HCT116 (cell line): Measurements from ENCODE around the gene RENBP. TPM values are rescaled to one million over a fixed set of nuclear protein-coding genes. Genes with fewer than 3 reads are reported as not detected.

Experiments used
- ATAC-seq: fragments of 200-7000 bp; cut with Tn5 transposase; 2 replicates; pipeline ENCODE4 v1.9.1; 2020; ENCODE audit warnings: mild to moderate bottlenecking, moderate library complexity
- BruUV-seq: library from RNA; stranded (reverse); fragments of 400-500 nt; replicated peaks from 2 replicates; lab custom pipeline; 2021; lab: Mats Ljungman, UMichigan
- CTCF ChIA-PET: fragments of 300-600 bp; sonication (Branson Sonifier 250); formaldehyde crosslinking; loops from one replicate; lab custom pipeline; 2021; ENCODE audit warnings: antibody characterized with exemption; lab: Charles Lee
- POLR2A ChIA-PET: fragments of 300-600, 350-600 bp; sonication (Branson Sonifier 250); formaldehyde crosslinking; loops from one replicate; lab custom pipeline; 2021; ENCODE audit warnings: antibody characterized with exemption; lab: Charles Lee
- RAD21 ChIA-PET, 2 experiments: fragments of 300-600 bp; sonication (Branson Sonifier 250); formaldehyde crosslinking; loops; one replicate each; lab custom pipeline; 2023; ENCODE audit warnings: low total read pairs in 2 of 2; ENCODE audit not compliant: uncharacterized antibody in 2 of 2, unreplicated experiment in 2 of 2, low non-redundant PET in 1 of 2; lab: Charles Lee
- DNase-seq: peaks from one replicate; pipeline ENCODE4 v3.0.0-alpha.2; 2010; ENCODE audit warnings: low read depth, low spot score
- H2AFZ ChIP-seq: fragments of 200-600 bp; shearing (Covaris generic), sonication (generic); 2 replicates; pipeline ENCODE4 v1.6.1; 2017; ENCODE audit warnings: low read depth, mixed run types, mixed read lengths, antibody characterized with exemption, low read length; ENCODE audit not compliant: poor library complexity, severe bottlenecking
- H3K27ac ChIP-seq: 2 replicates; pipeline ENCODE4 v1.5.1; 2012; ENCODE audit warnings: low read depth, low read length
- H3K27me3 ChIP-seq: fragments of 200-600 bp; sonication (generic); 2 replicates; pipeline ENCODE4 v1.6.1; 2016; ENCODE audit warnings: mixed run types, low read length, mixed read lengths; ENCODE audit not compliant: insufficient read depth
- H3K36me3 ChIP-seq, 2 experiments: fragments of 200-500 bp in 1 of 2; fragments of 200-600 bp in 1 of 2; sonication (Bioruptor generic) in 1 of 2; sonication (generic) in 1 of 2; 2 replicates each; pipeline versions ENCODE4 v1.5.1 to v1.6.1; 2014 to 2016; ENCODE audit warnings: low read length in 2 of 2, inconsistent platforms in 1 of 2, mixed read lengths in 1 of 2, mixed run types in 1 of 2; ENCODE audit not compliant: insufficient read depth in 2 of 2, control insufficient read depth in 1 of 2
- H3K4me1 ChIP-seq, 2 experiments: fragments of 200-600 bp in 1 of 2; sonication (generic) in 1 of 2; 2 replicates each; pipeline versions ENCODE4 v1.5.1 to v1.6.1; 2012 to 2017; ENCODE audit warnings: low read length in 2 of 2, inconsistent platforms in 1 of 2, mild to moderate bottlenecking in 1 of 2, mixed read lengths in 1 of 2, mixed run types in 1 of 2, moderate library complexity in 1 of 2; ENCODE audit not compliant: insufficient read depth in 2 of 2, control insufficient read depth in 1 of 2
- H3K4me2 ChIP-seq: fragments of 200-600 bp; sonication (generic); 2 replicates; pipeline ENCODE4 v1.6.1; 2017; ENCODE audit warnings: mixed run types, low read length, mixed read lengths
- H3K4me3 ChIP-seq, 2 experiments: fragments of 200-600 bp in 1 of 2; sonication (generic) in 1 of 2; replicated peaks in 1 of 2; 2 replicates each; pipeline ENCODE4 v1.5.1; 2011 to 2016; ENCODE audit warnings: low read length in 2 of 2, control low read depth in 1 of 2, low read depth in 1 of 2, mild to moderate bottlenecking in 1 of 2, mixed read lengths in 1 of 2, mixed run types in 1 of 2
- H3K79me2 ChIP-seq: fragments of 200-600 bp; sonication (generic); 2 replicates; pipeline ENCODE4 v1.6.1; 2017; ENCODE audit warnings: mild to moderate bottlenecking, mixed run types, low read length, moderate library complexity, mixed read lengths; ENCODE audit not compliant: insufficient read depth
- H3K9ac ChIP-seq: fragments of 200-600 bp; sonication (generic); 2 replicates; pipeline ENCODE4 v1.6.1; 2016; ENCODE audit warnings: low read length, mixed read lengths
- H3K9me2 ChIP-seq: fragments of 200-600 bp; sonication (generic), shearing (Covaris generic); 2 replicates; pipeline ENCODE4 v1.6.1; 2017; ENCODE audit warnings: mixed run types, mild to moderate bottlenecking, moderate library complexity; ENCODE audit not compliant: insufficient read depth
- H3K9me3 ChIP-seq, 2 experiments: fragments of 200-500 bp in 1 of 2; fragments of 200-600 bp in 1 of 2; sonication (Bioruptor generic) in 1 of 2; sonication (generic) in 1 of 2; 2 replicates each; pipeline ENCODE4 v1.6.1; 2014 to 2017; ENCODE audit warnings: low read length in 2 of 2, mixed read lengths in 2 of 2, inconsistent platforms in 1 of 2, low read depth in 1 of 2, mild to moderate bottlenecking in 1 of 2, mixed run types in 1 of 2, moderate library complexity in 1 of 2; ENCODE audit not compliant: control insufficient read depth in 1 of 2, insufficient read depth in 1 of 2
- H4K20me1 ChIP-seq: fragments of 200-600 bp; sonication (generic), shearing (Covaris generic); 2 replicates; pipeline ENCODE4 v1.6.1; 2017; ENCODE audit warnings: mixed run types, mild to moderate bottlenecking, moderate library complexity; ENCODE audit not compliant: insufficient read depth
- CBX3 ChIP-seq: IDR thresholded peaks from 2 replicates; pipeline ENCODE4 v1.6.1; 2012; ENCODE audit warnings: low read depth
- CEBPB ChIP-seq: IDR thresholded peaks from 2 replicates; pipeline ENCODE4 v1.6.1; 2012; ENCODE audit warnings: low read depth
- EZH2phosphoT487 ChIP-seq: fragments of 200-600 bp; IDR thresholded peaks from 2 replicates; pipeline ENCODE4 v1.6.1; 2018; ENCODE audit warnings: antibody characterized with exemption, borderline replicate concordance
- FOSL1 ChIP-seq: IDR thresholded peaks from 2 replicates; pipeline ENCODE4 v1.6.1; 2012; ENCODE audit warnings: low read depth
- POLR2AphosphoS5 ChIP-seq: IDR thresholded peaks from 2 replicates; pipeline ENCODE4 v1.6.1; 2011; ENCODE audit warnings: mild to moderate bottlenecking, low read depth, low read length, moderate library complexity
- REST ChIP-seq: IDR thresholded peaks from 2 replicates; pipeline ENCODE4 v1.6.1; 2012; ENCODE audit warnings: low read depth
- SIN3A ChIP-seq: IDR thresholded peaks from 2 replicates; pipeline ENCODE4 v1.6.1; 2012; ENCODE audit warnings: low read depth
- SP1 ChIP-seq: IDR thresholded peaks from 2 replicates; pipeline ENCODE4 v1.6.1; 2012; ENCODE audit warnings: low read depth
- ZFX ChIP-seq: fragments of 450-650 bp; IDR thresholded peaks from 2 replicates; pipeline ENCODE4 v1.6.1; 2017
- intact Hi-C: fragments of 100-400 bp; cut with micrococcal nuclease; formaldehyde crosslinking; loops from 2 replicates; pipeline ENCODE4 v1.10.0; 2022
- total RNA-seq: library from RNA; stranded (reverse); gene quantifications from one replicate; pipeline ENCODE4 v1.2.1, GENCODE V29; 2021; ENCODE audit not compliant: unreplicated experiment
- TF ChIP-seq, protein P1 (sequence below): IDR thresholded peaks from 2 replicates; pipeline ENCODE4 v1.6.1; 2012
- TF ChIP-seq, protein P2 (sequence below), 3 experiments: fragments of 200-600 bp in 1 of 3; sonication (generic) in 1 of 3; IDR thresholded peaks in 2 of 3; conservative IDR thresholded peaks in 1 of 3; 2 replicates each; pipeline ENCODE4 v1.5.1; 2012 to 2017; ENCODE audit warnings: low read depth in 2 of 3, low read length in 2 of 3, antibody characterized with exemption in 1 of 3, borderline replicate concordance in 1 of 3, control low read depth in 1 of 3, mild to moderate bottlenecking in 1 of 3, mixed read lengths in 1 of 3, mixed run types in 1 of 3, moderate library complexity in 1 of 3; ENCODE audit not compliant: insufficient read depth in 1 of 3
- TF ChIP-seq, protein P3 (sequence below): IDR thresholded peaks from 2 replicates; pipeline ENCODE4 v1.6.1; 2011; ENCODE audit warnings: mild to moderate bottlenecking, low read length, moderate library complexity; ENCODE audit not compliant: insufficient replicate concordance; ENCODE audit errors: extremely low read depth
- TF ChIP-seq, protein P4 (sequence below): IDR thresholded peaks from 2 replicates; pipeline ENCODE4 v1.6.1; 2012

Gene RENBP
- total RNA-seq, 1 experiment from 2014 or later = 1.3 TPM

DNA sequence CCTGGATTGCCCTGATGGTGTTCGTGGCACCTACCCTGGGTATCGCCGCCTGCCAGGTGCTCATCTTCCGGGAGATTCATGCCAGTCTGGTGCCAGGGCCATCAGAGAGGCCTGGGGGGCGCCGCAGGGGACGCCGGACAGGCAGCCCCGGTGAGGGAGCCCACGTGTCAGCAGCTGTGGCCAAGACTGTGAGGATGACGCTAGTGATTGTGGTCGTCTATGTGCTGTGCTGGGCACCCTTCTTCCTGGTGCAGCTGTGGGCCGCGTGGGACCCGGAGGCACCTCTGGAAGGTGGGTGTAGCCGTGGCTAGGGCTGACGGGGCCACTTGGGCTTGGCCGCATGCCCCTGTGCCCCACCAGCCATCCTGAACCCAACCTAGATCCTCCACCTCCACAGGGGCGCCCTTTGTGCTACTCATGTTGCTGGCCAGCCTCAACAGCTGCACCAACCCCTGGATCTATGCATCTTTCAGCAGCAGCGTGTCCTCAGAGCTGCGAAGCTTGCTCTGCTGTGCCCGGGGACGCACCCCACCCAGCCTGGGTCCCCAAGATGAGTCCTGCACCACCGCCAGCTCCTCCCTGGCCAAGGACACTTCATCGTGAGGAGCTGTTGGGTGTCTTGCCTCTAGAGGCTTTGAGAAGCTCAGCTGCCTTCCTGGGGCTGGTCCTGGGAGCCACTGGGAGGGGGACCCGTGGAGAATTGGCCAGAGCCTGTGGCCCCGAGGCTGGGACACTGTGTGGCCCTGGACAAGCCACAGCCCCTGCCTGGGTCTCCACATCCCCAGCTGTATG lies 38.1 kb downstream of the RENBP start:
- Histone ChIP-seq H3K9ac (no peak overlapping the region), H3K9me3 (no peaks in the 10 kb centered on the region), H3K27me3 (no peaks in the 10 kb centered on the region), H3K4me2 (no peak overlapping the region), H3K9me2 (no peaks in the 10 kb centered on the region), H3K27ac (no peak overlapping the region; the same call in 1 of the 2 replicates), H4K20me1 (no peaks in the 10 kb centered on the region), H3K4me3 (no peak overlapping the region), H3K4me1 (peaks cover 0 to 16% of the 10 kb centered on the region in 2 experiments; a peak in 1 of 4 replicates), H2AFZ (no peak overlapping the region), H3K36me3 (no peaks in the 10 kb centered on the region), H3K79me2 (no peaks in the 10 kb centered on the region)
- no TSS peak for BruUV-seq
- POLR2A ChIA-PET = no interaction called here
- intact Hi-C loops = no loop called here
- RAD21 ChIA-PET = no interaction called here
- CTCF ChIA-PET = no interaction called here
- ATAC-seq (no peak), DNase-seq (no peak)
- TF ChIP-seq, protein P1, sequence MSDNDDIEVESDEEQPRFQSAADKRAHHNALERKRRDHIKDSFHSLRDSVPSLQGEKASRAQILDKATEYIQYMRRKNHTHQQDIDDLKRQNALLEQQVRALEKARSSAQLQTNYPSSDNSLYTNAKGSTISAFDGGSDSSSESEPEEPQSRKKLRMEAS = no peak
- TF ChIP-seq EZH2phosphoT487 = no peak
- TF ChIP-seq, protein P2, sequence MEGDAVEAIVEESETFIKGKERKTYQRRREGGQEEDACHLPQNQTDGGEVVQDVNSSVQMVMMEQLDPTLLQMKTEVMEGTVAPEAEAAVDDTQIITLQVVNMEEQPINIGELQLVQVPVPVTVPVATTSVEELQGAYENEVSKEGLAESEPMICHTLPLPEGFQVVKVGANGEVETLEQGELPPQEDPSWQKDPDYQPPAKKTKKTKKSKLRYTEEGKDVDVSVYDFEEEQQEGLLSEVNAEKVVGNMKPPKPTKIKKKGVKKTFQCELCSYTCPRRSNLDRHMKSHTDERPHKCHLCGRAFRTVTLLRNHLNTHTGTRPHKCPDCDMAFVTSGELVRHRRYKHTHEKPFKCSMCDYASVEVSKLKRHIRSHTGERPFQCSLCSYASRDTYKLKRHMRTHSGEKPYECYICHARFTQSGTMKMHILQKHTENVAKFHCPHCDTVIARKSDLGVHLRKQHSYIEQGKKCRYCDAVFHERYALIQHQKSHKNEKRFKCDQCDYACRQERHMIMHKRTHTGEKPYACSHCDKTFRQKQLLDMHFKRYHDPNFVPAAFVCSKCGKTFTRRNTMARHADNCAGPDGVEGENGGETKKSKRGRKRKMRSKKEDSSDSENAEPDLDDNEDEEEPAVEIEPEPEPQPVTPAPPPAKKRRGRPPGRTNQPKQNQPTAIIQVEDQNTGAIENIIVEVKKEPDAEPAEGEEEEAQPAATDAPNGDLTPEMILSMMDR (IDR thresholded peaks at IDR 0.05 in 2 of 3, conservative IDR thresholded peaks at IDR 0.05 in 1 of 3; ENCODE audit: borderline replicate concordance in 1 of 3, insufficient read depth in 1 of 3, low read depth in 2 of 3, low read length in 2 of 3) = no peak
- TF ChIP-seq SIN3A = no peak
- TF ChIP-seq, protein P3, sequence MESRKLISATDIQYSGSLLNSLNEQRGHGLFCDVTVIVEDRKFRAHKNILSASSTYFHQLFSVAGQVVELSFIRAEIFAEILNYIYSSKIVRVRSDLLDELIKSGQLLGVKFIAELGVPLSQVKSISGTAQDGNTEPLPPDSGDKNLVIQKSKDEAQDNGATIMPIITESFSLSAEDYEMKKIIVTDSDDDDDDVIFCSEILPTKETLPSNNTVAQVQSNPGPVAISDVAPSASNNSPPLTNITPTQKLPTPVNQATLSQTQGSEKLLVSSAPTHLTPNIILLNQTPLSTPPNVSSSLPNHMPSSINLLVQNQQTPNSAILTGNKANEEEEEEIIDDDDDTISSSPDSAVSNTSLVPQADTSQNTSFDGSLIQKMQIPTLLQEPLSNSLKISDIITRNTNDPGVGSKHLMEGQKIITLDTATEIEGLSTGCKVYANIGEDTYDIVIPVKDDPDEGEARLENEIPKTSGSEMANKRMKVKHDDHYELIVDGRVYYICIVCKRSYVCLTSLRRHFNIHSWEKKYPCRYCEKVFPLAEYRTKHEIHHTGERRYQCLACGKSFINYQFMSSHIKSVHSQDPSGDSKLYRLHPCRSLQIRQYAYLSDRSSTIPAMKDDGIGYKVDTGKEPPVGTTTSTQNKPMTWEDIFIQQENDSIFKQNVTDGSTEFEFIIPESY = no peak
- TF ChIP-seq CEBPB = no peak
- no peak for TF ChIP-seq POLR2AphosphoS5
- no peak for TF ChIP-seq SP1
- TF ChIP-seq ZFX = no peak
- no peak for TF ChIP-seq REST
- TF ChIP-seq CBX3 = no peak
- TF ChIP-seq FOSL1 = no peak
- TF ChIP-seq, protein P4, sequence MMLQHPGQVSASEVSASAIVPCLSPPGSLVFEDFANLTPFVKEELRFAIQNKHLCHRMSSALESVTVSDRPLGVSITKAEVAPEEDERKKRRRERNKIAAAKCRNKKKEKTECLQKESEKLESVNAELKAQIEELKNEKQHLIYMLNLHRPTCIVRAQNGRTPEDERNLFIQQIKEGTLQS = no peak
